Measurements from ENCODE around the gene SOX8.
A peak's percentile ranks its signal among the peaks of the same experiment; 100 is the strongest.
"Not testable (repeated sequence)": the region's sequence is repeated elsewhere in the genome, so short reads cannot be mapped to it uniquely, and the experiment has no call there.

Gene SOX8

DNA sequence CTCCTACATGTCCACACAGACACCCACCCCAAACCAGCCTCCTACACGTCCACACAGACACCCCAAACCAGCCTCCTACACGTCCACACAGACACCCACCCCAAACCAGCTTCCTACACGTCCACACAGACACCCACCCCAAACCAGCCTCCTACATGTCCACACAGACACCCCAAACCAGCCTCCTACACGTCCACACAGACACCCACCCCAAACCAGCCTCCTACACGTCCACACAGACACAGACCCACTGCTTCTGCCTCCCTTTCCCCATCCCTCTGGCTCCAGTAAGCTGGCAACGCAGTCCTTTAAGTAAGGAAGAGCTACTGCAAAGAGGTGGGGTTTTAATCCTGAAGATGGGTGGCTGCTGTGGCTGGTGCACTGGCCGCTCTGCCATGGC is 27.8 kb upstream of the SOX8 start:
- peak in 5 of 51 donors; percentile 19 to 65 (median 42) for DNase-seq

- DNase-seq: not testable (repeated sequence)
These were observed 25.8 kb upstream of the SOX8 start for GRCh38 chr16:955766-956165.

GRCh38 chr16:959232-960040 is 22.1 kb upstream of the SOX8 start:
- no peak for DNase-seq

- no peak for DNase-seq
These were observed 19.2 kb upstream of the SOX8 start for GRCh38 chr16:962366-962765.

DNA sequence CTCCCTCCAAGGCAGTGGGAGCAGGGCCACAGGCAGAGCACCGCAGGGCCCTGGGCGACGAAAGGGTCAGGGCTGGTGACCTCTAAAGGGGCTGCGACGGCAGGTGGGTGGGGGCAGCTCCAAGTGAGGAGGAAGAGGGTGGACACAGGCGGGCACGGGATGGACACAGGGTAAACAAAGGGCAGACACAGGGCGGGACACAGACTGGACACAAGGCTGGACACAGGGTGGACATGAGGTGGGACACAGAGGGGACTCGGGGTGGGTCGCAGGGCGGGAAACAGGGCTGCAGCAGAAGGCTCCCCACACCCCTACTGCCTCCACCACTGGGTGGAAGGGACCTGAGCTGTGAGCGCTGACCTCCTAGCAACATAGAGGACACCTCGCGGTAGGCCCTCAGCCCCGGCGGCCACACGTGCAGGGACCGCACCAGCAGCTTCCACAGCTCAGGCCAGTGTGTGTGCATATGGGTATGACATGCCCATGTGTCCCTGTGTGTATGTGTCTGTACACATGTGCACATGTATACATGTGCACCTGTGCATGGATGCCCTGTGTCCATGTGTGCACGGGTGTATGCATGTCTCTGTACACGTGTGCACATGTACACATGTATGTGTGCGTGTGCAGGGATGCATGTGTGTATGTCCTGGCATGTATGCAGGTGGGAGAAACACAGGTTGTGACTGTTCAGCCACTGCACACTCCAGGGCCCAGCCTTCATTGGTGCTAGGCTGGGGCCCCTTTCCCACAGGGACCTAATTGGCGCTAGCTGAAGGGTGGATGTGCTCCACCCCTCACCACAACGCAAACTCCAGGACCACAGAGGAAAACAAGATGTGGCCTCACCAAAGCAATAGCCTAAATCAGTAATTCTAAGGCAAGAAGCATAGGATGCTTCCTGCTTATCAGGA is 18.4 kb upstream of the SOX8 start:
- no peak for DNase-seq

- no peak for DNase-seq
These were observed 17.7 kb upstream of the SOX8 start for GRCh38 chr16:963913-964312.

GRCh38 chr16:964356-965035 is 17.1 kb upstream of the SOX8 start:
- DNase-seq: peak in 20 of 51 donors; percentile 32 to 67 (median 45)

GRCh38 chr16:965036-965395 is 16.6 kb upstream of the SOX8 start:
- no peak for DNase-seq

GRCh38 chr16:965487-965886 is 16.1 kb upstream of the SOX8 start:
- DNase-seq: no peak

DNA sequence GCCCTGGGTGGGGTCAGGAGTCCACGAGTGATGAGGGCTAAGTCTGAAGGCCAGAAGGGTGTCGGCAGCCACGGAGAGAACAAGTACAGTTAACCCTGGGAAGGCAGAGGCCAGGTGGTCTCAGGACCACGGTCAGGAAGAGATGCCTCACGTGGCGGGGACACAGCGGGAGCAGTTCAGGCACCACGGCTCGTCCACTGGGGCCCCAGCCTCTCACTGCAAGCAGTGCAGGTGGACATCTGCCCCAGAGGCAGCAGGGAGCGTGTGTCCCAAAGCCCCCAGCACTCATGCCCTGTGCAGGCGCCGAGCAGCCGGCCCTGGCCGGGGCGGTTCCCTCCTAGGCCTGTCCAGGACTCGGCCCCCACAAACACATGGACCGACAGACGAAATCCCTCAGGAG is 15.5 kb upstream of the SOX8 start:
- DNase-seq: no peak

- no peak for DNase-seq
These were observed 15.1 kb upstream of the SOX8 start for GRCh38 chr16:966505-966904.

DNA sequence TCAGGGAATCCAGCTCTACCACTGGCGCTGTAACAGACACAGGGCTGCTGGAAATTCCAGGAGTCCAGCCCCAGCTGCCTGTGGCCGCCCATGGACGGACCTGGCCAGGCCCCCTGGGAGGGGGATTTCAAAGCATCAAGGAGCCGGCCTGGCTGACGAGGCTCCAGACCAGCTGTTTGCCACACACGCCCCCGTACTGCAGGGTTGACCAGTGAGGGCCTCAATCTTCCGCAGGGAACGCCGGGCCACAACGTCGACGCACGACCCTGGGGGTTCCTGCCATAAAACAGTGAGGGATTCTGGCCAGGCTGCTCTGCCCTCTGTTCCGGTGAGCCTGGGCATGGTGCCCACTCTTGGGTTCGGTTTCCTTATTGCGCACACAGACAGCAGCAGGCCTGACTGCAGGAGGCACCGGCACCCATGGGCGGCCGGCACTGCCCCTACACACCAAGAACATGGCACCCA is 14.5 kb upstream of the SOX8 start:
- DNase-seq: no peak

- DNase-seq: no peak
These were observed 13.8 kb upstream of the SOX8 start for GRCh38 chr16:967546-968295.

- no peak for DNase-seq
These were observed 12.9 kb upstream of the SOX8 start for GRCh38 chr16:968620-969019.

- peak in 4 of 51 donors; percentile 34 to 37 (median 36) for DNase-seq
These were observed 11.8 kb upstream of the SOX8 start for GRCh38 chr16:969508-970385.

DNA sequence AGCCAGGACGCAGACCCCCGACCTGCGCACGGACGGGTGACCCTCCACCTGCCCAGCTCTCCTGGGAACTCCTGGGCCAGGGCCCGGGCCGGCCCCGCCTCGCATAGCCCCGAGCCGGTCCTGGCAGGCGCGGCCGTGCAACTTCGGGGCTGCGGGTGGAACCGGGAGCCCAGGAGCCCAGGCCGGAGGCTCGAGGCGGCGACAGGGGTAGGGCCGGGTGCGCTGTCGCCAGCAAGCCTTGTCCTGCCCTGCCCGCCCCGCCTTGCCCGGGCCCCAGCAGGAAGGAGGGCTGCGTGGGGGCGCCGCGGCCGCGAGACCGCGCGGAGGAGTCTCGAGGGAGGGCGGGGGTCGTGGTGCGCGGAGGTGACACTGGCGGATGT is 11.2 kb upstream of the SOX8 start:
- peak in 2 of 51 donors; percentile 39 to 65 for DNase-seq

DNA sequence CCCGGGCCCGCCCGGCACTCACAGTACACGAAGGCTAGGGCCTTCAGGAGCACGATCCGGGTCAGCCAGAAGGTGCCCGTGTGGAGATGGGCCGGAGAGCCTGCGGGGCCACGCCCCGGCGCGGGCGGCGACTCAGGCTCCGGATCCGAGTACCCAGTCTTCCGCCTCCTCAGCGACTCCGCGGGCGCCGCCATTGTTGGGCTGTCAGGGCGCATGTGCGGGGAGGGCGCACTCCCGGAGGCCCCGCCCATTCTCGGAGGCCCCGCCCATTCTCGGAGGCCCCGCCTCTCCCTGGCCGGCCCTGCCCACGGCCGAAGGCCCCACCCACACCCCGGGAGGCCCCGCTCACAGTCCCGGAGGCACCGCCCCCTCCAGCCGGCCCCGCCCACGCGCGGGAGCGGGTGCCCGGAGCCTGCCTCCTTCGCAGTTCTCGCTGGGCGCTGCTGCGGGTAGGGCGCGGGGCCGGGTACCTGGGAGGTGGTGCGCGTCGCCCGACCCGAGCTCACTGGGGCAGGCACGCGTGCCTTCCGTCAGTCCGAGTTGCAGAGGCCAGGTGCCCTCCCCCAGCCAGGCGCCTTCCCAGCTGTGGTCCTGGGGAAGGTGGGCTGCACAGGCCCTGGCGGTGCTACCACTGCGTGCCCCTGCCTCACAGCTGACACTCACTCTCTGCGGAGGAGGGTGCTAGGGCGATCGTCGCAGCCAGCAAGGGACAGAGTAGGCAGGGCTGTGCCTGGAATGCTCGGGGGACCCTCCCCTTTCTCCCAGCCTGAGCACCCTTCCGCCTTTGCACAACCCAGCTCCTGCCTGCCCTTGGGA is 10.6 kb upstream of the SOX8 start, which contains the start of gene LMF1:
LMF1 (minus strand) TSS at position 219 of the 816 bp plus-strand sequence; CDS start at position 215, 4 bp downstream.
- DNase-seq: peak; percentile 53 to 99 (median 94)

DNA sequence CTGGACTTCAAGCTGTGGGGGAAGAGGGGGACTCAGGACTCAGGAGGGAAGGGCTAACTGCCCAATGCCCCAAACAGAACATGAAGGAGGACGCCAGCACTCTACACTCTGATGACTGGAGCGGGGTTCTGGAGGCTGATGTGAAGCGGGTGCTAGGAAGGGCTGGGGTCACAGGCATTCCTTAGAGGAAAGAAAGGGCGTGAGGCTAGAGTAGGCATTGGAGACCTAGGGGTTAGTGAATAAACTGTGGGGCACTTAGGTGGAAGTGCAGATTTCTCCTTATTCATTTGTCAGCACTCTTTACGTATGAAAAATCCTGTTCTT is 10.0 kb upstream of the SOX8 start:
- DNase-seq: peak in 1 of 51 donors; percentile 67

DNA sequence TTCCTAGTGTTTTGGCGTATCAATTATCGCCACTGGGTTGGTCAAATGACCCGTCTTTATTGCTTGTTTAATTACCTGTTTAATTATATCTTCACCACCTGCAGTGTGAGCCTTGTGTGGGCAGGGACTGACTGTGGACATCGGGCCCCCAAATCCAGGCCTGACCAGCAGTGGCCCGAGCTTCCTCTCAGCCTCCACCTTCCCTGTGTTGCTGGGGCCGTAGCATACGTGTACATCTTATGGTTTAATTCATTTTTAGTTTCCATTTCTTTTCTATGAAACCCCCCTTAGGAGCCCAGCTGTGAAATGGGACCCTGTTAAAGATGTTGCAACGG is 9.6 kb upstream of the SOX8 start:
- DNase-seq: peak in 1 of 51 donors; percentile 31
